Adrenal gland (tissue), 12 donors: ENCODE data around the gene SPCS2. TPM values are rescaled to one million over a fixed set of nuclear protein-coding genes. Genes with fewer than 3 reads are reported as not detected.

Experiments used
- DNase-seq, 7 donors: peaks; one replicate each; pipeline ENCODE4 v3.0.0-alpha.2; 2019 to 2020
- H3K27ac ChIP-seq, 5 donors: fragments of 200-600 bp; sonication (generic) in 4 of 5; 1 replicate in 3 of 5; 2 replicates in 2 of 5; pipeline versions ENCODE4 v1.5.1 to v1.8.0; 2016 to 2020; ENCODE audit warnings: mild to moderate bottlenecking in 1 of 5
- H3K27me3 ChIP-seq: fragments of 200-600 bp; 2 replicates; pipeline ENCODE4 v1.8.0; 2021
- H3K36me3 ChIP-seq, 2 donors: fragments of 200-600 bp; replicated peaks in 1 of 2; 1 replicate in 1 of 2; 2 replicates in 1 of 2; pipeline versions ENCODE4 v1.5.1 to v1.8.0; 2018 to 2022
- H3K4me1 ChIP-seq, 2 donors: fragments of 200-600 bp; replicated peaks in 1 of 2; 1 replicate in 1 of 2; 2 replicates in 1 of 2; pipeline versions ENCODE4 v1.5.1 to v1.8.0; 2018 to 2021
- H3K4me3 ChIP-seq, 4 donors: fragments of 200-600 bp; sonication (generic) in 3 of 4; one replicate each; pipeline ENCODE4 v1.5.1; 2016 to 2018
- H3K9me3 ChIP-seq, 3 donors: fragments of 200-600 bp; sonication (generic) in 1 of 3; replicated peaks in 1 of 3; 1 replicate in 2 of 3; 2 replicates in 1 of 3; pipeline versions ENCODE4 v1.5.1 to v1.8.0; 2016 to 2021
- POLR2A ChIP-seq, 2 donors: fragments of 450-650 bp; IDR thresholded peaks; one replicate each; pipeline ENCODE4 v1.6.1; 2017; ENCODE audit warnings: antibody characterized with exemption in 2 of 2, mild to moderate bottlenecking in 2 of 2, moderate library complexity in 1 of 2
- WGBS, 4 donors: extraction: QIAGEN DNeasy Blood & Tissue Kit in 2 of 4; methylation state at CpG; one replicate each; pipeline versions ENCODE4 v1.1.5 to v1.1.7; 2013 to 2017; 5-methylcytosine and 5-hydroxymethylcytosine counted together
- intact Hi-C, 2 donors: fragments of 100-400 bp; cut with DNase I; formaldehyde crosslinking; loops; one replicate each; pipeline versions ENCODE4 v1.14.1 to v1.15.0; 2022 to 2023
- polyA plus RNA-seq, 3 donors: library from polyadenylated mRNA; stranded (reverse); fragments of 200-250 nt in 2 of 3; fragments of 350-450 nt in 1 of 3; fragmentation: Illumina TruSeq in 1 of 3; extraction: RNeasy Lipid Tissue Mini Kit (QIAGEN cat#74804) in 1 of 3; gene quantifications; one replicate each; pipeline ENCODE4 v1.2.3, GENCODE V29; 2013 to 2014
- total RNA-seq, 9 donors: library from RNA; depleted of rRNA in 4 of 9; stranded (reverse); fragments of >200 nt in 4 of 9; fragments of 120-200 nt in 1 of 9; fragmentation: NEBNext Ultra II Directional in 1 of 9; extraction: Animal tissue kit (Norgen Biotek cat#: 25700) in 1 of 9; gene quantifications; one replicate each; pipeline versions ENCODE4 v1.1.0 to v1.2.4, GENCODE V29; 2013 to 2023
- TF ChIP-seq, protein P1 (sequence below), 6 experiments: fragments of 450-650 bp in 4 of 6; fragments of 200-600 bp in 2 of 6; sonication (generic) in 1 of 6; IDR thresholded peaks; 1 replicate in 5 of 6; 2 replicates in 1 of 6; pipeline versions ENCODE4 v1.5.1 to v1.8.0; 2016 to 2021; ENCODE audit warnings: antibody characterized with exemption in 6 of 6, mild to moderate bottlenecking in 2 of 6, moderate library complexity in 1 of 6
- donor health status: healthy with polysubstance abuse.
- donor health status: Bipolar disorder and iron deficiency.
- donor health status: DM: yes; HTN: yes; CAD: no.
- donor health status: DM: no; HTN: no; CAD: no.
- donor health status: DM: no; HTN: no; CAD: no.
- donor health status: DM: yes; HTN: yes; CAD: no.

The SPCS2 gene
- total and polyA plus RNA-seq, 12 donors = 38.6 to 287 (median 124) TPM

DNA sequence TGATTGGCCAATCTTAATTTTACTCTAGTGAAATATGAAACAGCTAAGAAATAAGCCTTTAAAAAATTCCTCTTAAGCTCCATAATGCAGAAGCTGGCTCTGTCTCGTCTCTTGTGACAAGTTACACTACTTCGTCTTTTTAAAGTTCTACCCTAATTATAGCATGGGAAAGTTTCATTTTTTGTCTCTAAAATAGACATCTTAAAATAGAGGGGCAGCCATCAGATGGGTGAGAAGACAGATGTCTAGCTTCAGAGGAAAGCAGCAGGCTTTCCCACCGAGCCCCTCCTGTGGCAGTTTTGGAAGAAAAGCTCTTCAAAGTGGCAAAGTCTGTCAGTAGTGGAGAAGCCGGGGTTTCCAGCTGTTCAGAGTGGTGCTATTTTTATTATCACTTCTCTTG lies 39.7 kb upstream of the SPCS2 start:
- DNase-seq = no peak
- intact Hi-C loops = no loop called here
- WGBS, 4 donors = 61 to 81% (median 78%) methylated on average over 4 of the region's 4 CpGs
- Histone ChIP-seq H3K9me3 (no peaks in the 10 kb centered on the region), H3K4me1 (no peaks in the 10 kb centered on the region), H3K27ac (no peak overlapping the region), H3K4me3 (no peak overlapping the region), H3K27me3 (no peaks in the 10 kb centered on the region), H3K36me3 (no peaks in the 10 kb centered on the region)
- TF ChIP-seq, protein P1, sequence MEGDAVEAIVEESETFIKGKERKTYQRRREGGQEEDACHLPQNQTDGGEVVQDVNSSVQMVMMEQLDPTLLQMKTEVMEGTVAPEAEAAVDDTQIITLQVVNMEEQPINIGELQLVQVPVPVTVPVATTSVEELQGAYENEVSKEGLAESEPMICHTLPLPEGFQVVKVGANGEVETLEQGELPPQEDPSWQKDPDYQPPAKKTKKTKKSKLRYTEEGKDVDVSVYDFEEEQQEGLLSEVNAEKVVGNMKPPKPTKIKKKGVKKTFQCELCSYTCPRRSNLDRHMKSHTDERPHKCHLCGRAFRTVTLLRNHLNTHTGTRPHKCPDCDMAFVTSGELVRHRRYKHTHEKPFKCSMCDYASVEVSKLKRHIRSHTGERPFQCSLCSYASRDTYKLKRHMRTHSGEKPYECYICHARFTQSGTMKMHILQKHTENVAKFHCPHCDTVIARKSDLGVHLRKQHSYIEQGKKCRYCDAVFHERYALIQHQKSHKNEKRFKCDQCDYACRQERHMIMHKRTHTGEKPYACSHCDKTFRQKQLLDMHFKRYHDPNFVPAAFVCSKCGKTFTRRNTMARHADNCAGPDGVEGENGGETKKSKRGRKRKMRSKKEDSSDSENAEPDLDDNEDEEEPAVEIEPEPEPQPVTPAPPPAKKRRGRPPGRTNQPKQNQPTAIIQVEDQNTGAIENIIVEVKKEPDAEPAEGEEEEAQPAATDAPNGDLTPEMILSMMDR (IDR thresholded peaks at IDR 0.05) = no peak
- TF ChIP-seq POLR2A (IDR thresholded peaks at IDR 0.05) = no peak

DNA sequence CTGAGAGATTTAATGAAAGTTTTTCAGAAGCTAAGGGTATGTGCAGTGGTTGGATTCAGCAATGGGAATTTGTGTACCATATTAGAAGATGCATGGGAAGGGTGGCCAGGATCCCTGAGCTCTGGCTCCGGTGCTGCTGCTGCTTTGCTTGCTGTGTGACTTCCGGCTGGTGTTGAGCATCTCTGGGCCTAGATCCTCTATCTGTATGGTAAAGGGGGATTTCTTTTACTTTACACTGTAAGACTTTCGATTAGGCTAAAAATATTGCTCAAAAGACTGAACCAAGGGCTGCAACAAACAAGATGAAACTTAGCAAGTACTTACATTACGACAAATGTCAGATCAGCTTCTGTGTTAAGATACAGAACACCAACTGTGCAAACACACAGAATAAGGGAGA lies 39.3 kb upstream of the SPCS2 start:
- no peaks in the 10 kb centered on the region for H3K36me3 ChIP-seq
- WGBS, 4 donors = 70 to 94% (median 77%) methylated on average over 4 of the region's 4 CpGs

DNA sequence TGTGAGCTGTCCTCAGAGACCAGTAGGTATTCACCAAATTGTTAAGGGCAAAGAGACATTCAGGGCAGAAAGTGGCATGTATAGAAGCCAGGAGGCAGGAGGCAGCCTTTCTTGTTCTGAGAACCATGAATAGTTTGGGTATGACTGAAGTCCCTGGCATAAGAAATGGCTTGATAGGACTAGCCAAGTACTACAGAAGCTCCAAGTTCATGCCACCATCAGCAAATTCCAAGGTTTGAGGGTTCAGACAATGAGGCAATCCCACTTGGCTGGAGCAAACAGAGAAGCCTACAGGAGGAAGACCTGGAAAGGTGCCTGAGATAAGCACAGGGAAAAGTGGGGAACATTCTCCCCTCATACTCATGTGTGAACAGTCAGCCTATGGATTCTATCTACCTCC lies 25.9 kb upstream of the SPCS2 start:
- H3K4me3 ChIP-seq = no peak overlapping the region
- no peaks in the 10 kb centered on the region for H3K27me3 ChIP-seq
- DNase-seq = no peak
- no peak overlapping the region for H3K27ac ChIP-seq
- intact Hi-C loops = no loop called here
- TF ChIP-seq POLR2A (IDR thresholded peaks at IDR 0.05) = no peak
- TF ChIP-seq, protein P1 (IDR thresholded peaks at IDR 0.05) = no peak
- H3K4me1 ChIP-seq = no peaks in the 10 kb centered on the region
- no peaks in the 10 kb centered on the region for H3K9me3 ChIP-seq
- peaks cover 0 to 9% of the 10 kb centered on the region in 2 donors for H3K36me3 ChIP-seq

More for the DNA sequence above, 39.3 kb upstream of the SPCS2 start:
- Histone ChIP-seq H3K9me3 (no peaks in the 10 kb centered on the region), H3K4me1 (no peaks in the 10 kb centered on the region), H3K27me3 (no peaks in the 10 kb centered on the region), H3K4me3 (no peak overlapping the region), H3K27ac (no peak overlapping the region)
- TF ChIP-seq, protein P1 (IDR thresholded peaks at IDR 0.05) = no peak
- no peak for TF ChIP-seq POLR2A (IDR thresholded peaks at IDR 0.05)
- DNase-seq = no peak
- intact Hi-C loops = no loop called here

DNA sequence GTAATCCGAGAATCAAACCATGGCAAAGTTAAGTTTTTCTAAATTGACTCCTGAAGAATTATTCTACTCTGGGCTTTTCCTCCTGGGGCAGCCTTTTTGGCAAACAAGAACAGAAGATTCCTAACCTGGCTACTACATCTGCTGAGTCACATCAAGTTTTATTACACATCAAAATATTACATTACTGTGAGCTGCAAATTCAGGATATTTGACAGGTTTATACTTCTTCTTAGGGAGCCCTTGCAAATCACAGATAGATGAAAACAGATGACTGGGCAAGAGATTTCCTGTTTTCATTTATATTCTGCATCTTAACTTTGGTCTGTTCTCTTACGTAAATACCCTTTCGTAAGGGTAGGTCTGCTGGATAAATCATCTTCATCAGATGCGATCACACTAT lies 23.8 kb upstream of the SPCS2 start:
- peaks cover 0 to 3% of the 10 kb centered on the region in 2 donors for H3K36me3 ChIP-seq
- H3K4me3 ChIP-seq = no peak overlapping the region
- H3K27ac ChIP-seq = no peak overlapping the region
- no peaks in the 10 kb centered on the region for H3K27me3 ChIP-seq
- no peak for TF ChIP-seq POLR2A (IDR thresholded peaks at IDR 0.05)
- TF ChIP-seq, protein P1 (IDR thresholded peaks at IDR 0.05) = no peak
- no peaks in the 10 kb centered on the region for H3K4me1 ChIP-seq
- 91 to 96% (median 92%) methylated on average over 4 of the region's 4 CpGs for WGBS, 4 donors
- intact Hi-C loops = loop anchor here in 1 of 2 donors (5.0 kb wide), 3 partner anchors 107 to 282 kb away; no protein-coding TSS in a partner anchor
- DNase-seq = no peak
- H3K9me3 ChIP-seq = no peaks in the 10 kb centered on the region
